Melanocyte of skin (primary cell): ENCODE results near the gene TEX35. TPM values are rescaled to one million over a fixed set of nuclear protein-coding genes. Genes with fewer than 3 reads are reported as not detected.

ENCODE experiments used
- small RNA-seq, 2 donors: library from RNA; depleted of rRNA; stranded (forward); fragments of <200 nt; gene quantifications; one replicate each; pipeline ENCODE3, GENCODE V24; 2012
- total RNA-seq, 2 donors: library from RNA; depleted of rRNA; stranded (reverse); fragments of >200 nt; gene quantifications; 2 replicates each; pipeline ENCODE4 v1.2.3, GENCODE V29; 2012

The TEX35 gene
- not detected for total RNA-seq

GRCh38 chr1:178512566-178513277, at the start of gene TEX35:
TSS of gene TEX35 (plus strand) at chr1:178513109. CDS start at chr1:178513189, 80 bp downstream.

GRCh38 chr1:178496410-178497135, 16.3 kb upstream of the TEX35 start, which contains the start of gene CLEC20A:
TSS of gene CLEC20A (minus strand) at chr1:178496964. CDS start at chr1:178496939, 25 bp downstream.

Small RNA genes lying within 50 kb of the gene (small RNA-seq; reads per million reads assigned to genes)
- 0 reads per million in 2 donors for gene RF00017
- gene RNA5SP69 = 0 reads per million in 2 donors

Other genes starting within 250 kb of the TEX35 start
- gene CLEC20A, start 16.1 kb upstream of the TEX35 start, total RNA-seq = not detected
- gene RALGPS2, start 212.1 kb downstream of the TEX35 start, total RNA-seq = 10 to 100 TPM; 16.2 to 25.3 TPM